K562 (cell line): ENCODE measurements around the gene LZTR1. TPM values are rescaled to one million over a fixed set of nuclear protein-coding genes. Genes with fewer than 3 reads are reported as not detected.
A peak's percentile ranks its signal among the peaks of the same experiment; 100 is the strongest.

Source experiments
- BACH1 ChIP-seq: fragments of 200-800 bp; sonication (Bioruptor generic); IDR thresholded peaks from 2 replicates; pipeline ENCODE4 v1.6.1; 2016; ENCODE audit warnings: missing genetic modification characterization, missing compliant biosample characterization
- ELF2 ChIP-seq: fragments of 250-450 bp; sonication (Bioruptor Pico); IDR thresholded peaks from 2 replicates; pipeline ENCODE4 v1.5.0; 2021; ENCODE audit warnings: mild to moderate bottlenecking
- ETS1 ChIP-seq: conservative IDR thresholded peaks from 2 replicates; pipeline ENCODE4 v1.6.1; 2011; ENCODE audit warnings: low read depth, mild to moderate bottlenecking, low read length; ENCODE audit not compliant: control insufficient read depth
- FOSL1 ChIP-seq: fragments of 200-800 bp; sonication (Bioruptor generic); conservative IDR thresholded peaks from 2 replicates; pipeline ENCODE4 v1.6.1; 2016; ENCODE audit warnings: missing genetic modification characterization, missing compliant biosample characterization
- HINFP ChIP-seq: fragments of 450-650 bp; conservative IDR thresholded peaks from 2 replicates; pipeline ENCODE4 v1.6.1; 2016; ENCODE audit warnings: missing genetic modification characterization, low read depth, mild to moderate bottlenecking, control low read depth, missing compliant biosample characterization
- HNRNPL ChIP-seq: fragments of 200-400 bp; formaldehyde crosslinking; IDR thresholded peaks from 2 replicates; pipeline ENCODE4 v1.6.1; 2017; ENCODE audit warnings: low read depth, mild to moderate bottlenecking, low read length
- HOXB6 ChIP-seq: fragments of 250-450 bp; sonication (Bioruptor Pico); IDR thresholded peaks from 2 replicates; pipeline ENCODE4 v1.5.1; 2022; ENCODE audit warnings: mild to moderate bottlenecking, borderline replicate concordance
- JUN ChIP-seq, 2 experiments: sonication (generic) in 1 of 2; formaldehyde crosslinking in 1 of 2; IDR thresholded peaks; 2 replicates each; pipeline versions ENCODE4 v1.6.1 to v1.8.0; 2012 to 2022; ENCODE audit warnings: borderline replicate concordance in 2 of 2, mild to moderate bottlenecking in 2 of 2, improper control_type of control experiment in 1 of 2, low read depth in 1 of 2, low read length in 1 of 2, missing genetic modification reagents in 1 of 2
- MAX ChIP-seq: sonication (generic); formaldehyde crosslinking; IDR thresholded peaks from 2 replicates; pipeline ENCODE4 v1.9.0; 2022; ENCODE audit warnings: mild to moderate bottlenecking, missing genetic modification reagents
- MCM7 ChIP-seq, 2 experiments: fragments of 450-650 bp; IDR thresholded peaks; 2 replicates each; pipeline ENCODE4 v1.6.1; 2016 to 2018
- PBX2 ChIP-seq, 2 experiments: IDR thresholded peaks in 1 of 2; conservative IDR thresholded peaks in 1 of 2; 2 replicates each; pipeline ENCODE4 v1.6.1; 2016; ENCODE audit warnings: low read depth in 2 of 2, mild to moderate bottlenecking in 1 of 2, missing compliant biosample characterization in 1 of 2, missing genetic modification characterization in 1 of 2, moderate library complexity in 1 of 2
- PHTF2 ChIP-seq: fragments of 250-450 bp; sonication (Bioruptor Pico); IDR thresholded peaks from 2 replicates; pipeline ENCODE4 v1.5.0; 2021; ENCODE audit warnings: mild to moderate bottlenecking
- THAP12 ChIP-seq: fragments of 250-450 bp; sonication (Bioruptor Pico); IDR thresholded peaks from 2 replicates; pipeline ENCODE4 v1.9.0; 2021; ENCODE audit warnings: mild to moderate bottlenecking, inconsistent platforms
- ZC3H11A ChIP-seq: IDR thresholded peaks from 2 replicates; pipeline ENCODE4 v1.6.1; 2012; ENCODE audit warnings: low read depth, low read length, improper control_type of control experiment
- ZNF174 ChIP-seq: fragments of 250-450 bp; sonication (Bioruptor Pico); IDR thresholded peaks from 2 replicates; pipeline ENCODE4 v1.4.0; 2020; ENCODE audit warnings: mild to moderate bottlenecking
- ZNF444 ChIP-seq: fragments of 250-450 bp; sonication (Bioruptor Pico); IDR thresholded peaks from 2 replicates; pipeline ENCODE4 v1.4.0; 2020; ENCODE audit warnings: mild to moderate bottlenecking, moderate library complexity
- ZNF586 ChIP-seq: fragments of 450-650 bp; formaldehyde crosslinking; conservative IDR thresholded peaks from 2 replicates; pipeline ENCODE4 v1.4.0; 2020; ENCODE audit warnings: mild to moderate bottlenecking, moderate library complexity
- ZNF764 ChIP-seq: fragments of 250-450 bp; sonication (Bioruptor Pico); IDR thresholded peaks from 2 replicates; pipeline ENCODE4 v1.4.0; 2020; ENCODE audit warnings: low read depth, mild to moderate bottlenecking, moderate library complexity
- polyA plus RNA-seq, 8 experiments: library from polyadenylated mRNA; depleted of rRNA in 4 of 8; stranded (reverse) in 5 of 8; unstranded in 3 of 8; fragments of >200 nt; fragmentation: Nextera tagmentation in 2 of 8; fragmentation: Illumina TruSeq in 1 of 8; extraction: Ambion mirVana in 2 of 8; extraction: Trizol in 1 of 8; gene quantifications; 2 replicates each; pipeline versions ENCODE4 v1.2.1 to v1.2.3, GENCODE V29; 2011 to 2014; ENCODE audit warnings: inconsistent platforms in 1 of 8, missing spikeins in 1 of 8
- total RNA-seq, 7 experiments: library from RNA; depleted of rRNA in 6 of 7; stranded (reverse); fragments of >200 nt in 6 of 7; fragmentation: Illumina TruSeq in 2 of 7; extraction: Trizol in 2 of 7; gene quantifications; 2 replicates each; pipeline versions ENCODE4 v1.2.1 to v1.2.3, GENCODE V29; 2011 to 2021; ENCODE audit warnings: low replicate concordance in 1 of 7

Gene LZTR1
- total and polyA plus RNA-seq, 9 of the 15 experiments (the other 6 are each of a cell fraction or from before 2014, with no cell fraction given) = 2.2 to 135 (median 63.0) TPM

- TF ChIP-seq PBX2 (CRISPR knock-in tag; IDR thresholded peaks at IDR 0.05; ENCODE audit: low read depth) (no peak), PBX2 (tag; conservative IDR thresholded peaks at IDR 0.05; ENCODE audit: low read depth) (no peak), ZNF764 (CRISPR knock-in tag) (peak; percentile 87), ZNF444 (CRISPR knock-in tag) (peak; percentile 85), MCM7 (IDR thresholded peaks at IDR 0.05) (no peak), MAX (CRISPR knock-in tag) (no peak), ZNF174 (CRISPR knock-in tag) (peak; percentile 65; the same call in 1 of the 2 replicates), HINFP (no peak), THAP12 (CRISPR knock-in tag) (peak; percentile 98), HOXB6 (peak; percentile 88; the same call in 1 of the 2 replicates), JUN (IDR thresholded peaks at IDR 0.05; ENCODE audit: borderline replicate concordance, low read depth, low read length) (peak; percentile 73), JUN (CRISPR knock-in tag; IDR thresholded peaks at IDR 0.05; ENCODE audit: borderline replicate concordance) (no peak), ELF2 (CRISPR knock-in tag) (peak; percentile 91), HNRNPL (peak; percentile 96), ETS1 (no peak), BACH1 (tag) (no peak), PHTF2 (CRISPR knock-in tag) (peak; percentile 92; the same call in 1 of the 2 replicates), FOSL1 (no peak), ZC3H11A (peak; percentile 83), ZNF586 (CRISPR knock-in tag) (0 out of 2 replicates have a peak, but pooled peaks have one; percentile 45)
These were observed at the start of gene LZTR1 (continued) for GRCh38 chr22:20981787-20982562.
